GM18870 (cell line): ENCODE results near the gene HOXD3.

Experiments used
- ATAC-seq: cut with Tn5 transposase; IDR thresholded peaks from one replicate; pipeline ENCODE4 v1.9.1; 2021; ENCODE audit warnings: moderate library complexity; ENCODE audit not compliant: unreplicated experiment

The HOXD3 gene

GRCh38 chr2:176161825-176162626, 4.9 kb downstream of the HOXD3 start:
- no peak for ATAC-seq

- no peak for ATAC-seq
Observed at GRCh38 chr2:176162911-176163671, 6.0 kb downstream of the HOXD3 start.

- no peak for ATAC-seq
Observed at GRCh38 chr2:176163672-176164056, 6.6 kb downstream of the HOXD3 start.

GRCh38 chr2:176164201-176164600, 7.1 kb downstream of the HOXD3 start:
- ATAC-seq: no peak

GRCh38 chr2:176164611-176165369, 7.7 kb downstream of the HOXD3 start:
- ATAC-seq: no peak

- no peak for ATAC-seq
Observed at GRCh38 chr2:176165370-176166050, 8.4 kb downstream of the HOXD3 start.

GRCh38 chr2:176166272-176166671, 9.2 kb downstream of the HOXD3 start:
- ATAC-seq: no peak

- no peak for ATAC-seq
Observed at GRCh38 chr2:176167398-176167797, 10.3 kb downstream of the HOXD3 start.

- no peak for ATAC-seq
Observed at GRCh38 chr2:176169181-176169580, 12.1 kb downstream of the HOXD3 start.

- no peak for ATAC-seq
Observed at GRCh38 chr2:176169711-176170110, 12.6 kb downstream of the HOXD3 start.

- ATAC-seq: no peak
Observed at GRCh38 chr2:176170602-176171305, 13.6 kb downstream of the HOXD3 start.

GRCh38 chr2:176171351-176172006, 14.4 kb downstream of the HOXD3 start:
- ATAC-seq: no peak

- no peak for ATAC-seq
Observed at GRCh38 chr2:176172007-176172894, 15.1 kb downstream of the HOXD3 start.

- no peak for ATAC-seq
Observed at GRCh38 chr2:176172895-176173566, 15.9 kb downstream of the HOXD3 start.

GRCh38 chr2:176173567-176174381, 16.7 kb downstream of the HOXD3 start:
- no peak for ATAC-seq

- no peak for ATAC-seq
Observed at GRCh38 chr2:176174382-176174823, 17.3 kb downstream of the HOXD3 start.
